HG03460 (cell line): ENCODE results near the gene PLCD1.
A peak's percentile ranks its signal among the peaks of the same experiment; 100 is the strongest.

Experiments
- ATAC-seq: cut with Tn5 transposase; IDR thresholded peaks from one replicate; pipeline ENCODE4 v1.9.1; 2021; ENCODE audit not compliant: unreplicated experiment

PLCD1 gene

DNA sequence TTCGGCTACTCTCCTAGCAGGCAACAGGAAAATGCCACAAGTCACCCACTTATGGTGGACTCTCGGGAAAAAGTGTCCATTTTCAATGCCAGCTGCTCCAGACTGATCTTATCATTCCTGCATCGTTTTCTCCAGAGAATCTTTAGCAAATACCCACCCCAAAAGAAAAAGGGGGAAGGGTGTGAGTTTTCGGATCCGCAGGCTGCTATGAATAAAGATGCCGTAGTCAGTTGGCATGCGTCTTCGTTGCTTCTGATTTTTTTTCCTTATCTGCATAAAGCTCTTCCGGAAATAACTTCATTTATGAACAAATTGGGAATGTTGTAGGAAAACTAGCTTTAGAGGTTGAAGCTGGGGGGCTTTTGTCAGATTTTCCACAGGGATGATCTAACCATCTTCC is 61.2 kb downstream of the PLCD1 start:
- ATAC-seq = no peak

DNA sequence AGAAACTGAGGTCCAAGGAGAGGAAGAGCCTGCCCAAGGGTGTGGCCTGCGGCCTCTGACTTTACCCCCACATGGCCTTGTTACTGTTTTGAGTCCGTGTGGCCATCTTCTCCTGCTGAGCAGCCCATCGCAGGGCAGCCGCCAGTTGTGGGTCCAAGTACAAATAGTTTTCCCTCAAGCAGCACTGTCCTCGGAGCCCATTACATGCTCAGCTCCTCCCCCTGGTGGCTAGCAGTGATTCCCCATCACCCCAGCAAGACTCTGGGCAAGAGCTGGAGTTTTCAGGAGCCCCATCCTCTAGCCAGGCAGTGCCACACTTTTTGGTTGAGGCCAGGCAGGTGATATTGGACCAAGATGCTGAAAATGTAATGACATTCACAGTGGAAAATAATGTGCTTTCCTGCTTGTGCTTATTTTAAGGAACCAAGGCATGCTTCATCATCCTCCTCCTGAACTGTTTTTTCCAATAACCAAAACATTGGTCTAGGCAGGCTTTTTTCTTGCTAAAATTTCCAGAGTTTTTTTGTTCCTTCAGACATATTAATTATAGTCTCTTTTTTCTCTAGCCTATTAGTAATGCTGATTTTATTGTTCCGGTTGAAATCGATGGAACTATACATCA is 62.1 kb downstream of the PLCD1 start:
- ATAC-seq = peak; percentile 65

DNA sequence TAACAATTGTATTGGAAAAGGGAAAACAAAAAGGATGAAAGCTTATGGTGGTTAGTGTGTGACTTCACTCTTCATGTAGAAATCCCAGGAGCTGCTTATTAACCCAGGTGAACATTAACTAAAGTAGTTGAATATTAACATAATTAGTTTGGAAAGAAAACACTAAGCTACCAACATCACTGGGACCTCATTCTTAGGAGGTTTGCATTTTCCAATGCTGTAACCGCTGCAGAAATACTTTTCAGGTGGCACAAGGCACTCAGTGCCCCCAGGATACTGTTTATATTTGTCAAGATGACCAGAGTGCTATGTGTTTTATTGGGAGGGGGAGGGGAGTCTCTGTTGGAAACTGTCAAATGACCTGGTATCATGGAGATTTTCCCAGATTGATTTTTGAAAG is 64.7 kb downstream of the PLCD1 start:
- no peak for ATAC-seq

DNA sequence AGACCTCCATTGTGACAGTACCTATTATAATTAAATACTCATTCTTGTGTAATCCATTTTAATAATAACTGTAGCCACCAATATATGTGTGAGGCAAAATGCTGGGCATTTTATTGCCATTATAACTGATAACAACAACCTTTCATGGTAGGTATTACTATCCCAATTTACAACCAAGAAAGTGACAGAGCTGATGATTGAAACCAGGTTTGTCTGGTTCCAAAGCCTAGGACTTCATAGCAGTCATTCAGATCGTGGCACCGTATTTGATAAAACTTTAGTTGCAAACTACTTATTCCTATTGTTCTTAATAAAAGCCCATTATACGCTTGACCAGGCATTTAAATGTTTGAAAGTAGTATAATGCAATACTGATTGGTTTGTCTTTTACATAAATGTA is 65.3 kb downstream of the PLCD1 start:
- ATAC-seq = no peak

DNA sequence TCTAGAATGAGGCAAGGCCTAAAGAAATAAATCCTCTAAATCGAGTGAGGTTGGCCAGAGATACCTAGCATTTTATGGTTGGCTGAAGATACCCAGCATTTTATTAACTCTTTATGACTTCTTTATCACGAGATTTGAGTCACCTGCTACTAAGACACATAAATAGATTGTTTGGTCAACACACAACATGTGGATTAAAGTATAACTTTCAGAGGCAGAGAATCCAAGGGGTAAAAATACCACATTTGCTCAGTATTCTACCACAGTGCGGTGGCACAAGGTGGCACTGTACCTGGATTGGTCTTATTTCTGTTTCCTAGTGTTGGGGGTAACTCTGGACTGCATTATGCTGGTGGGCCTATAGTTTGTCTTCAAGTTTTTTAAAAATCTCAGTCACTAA is 65.8 kb downstream of the PLCD1 start:
- no peak for ATAC-seq

DNA sequence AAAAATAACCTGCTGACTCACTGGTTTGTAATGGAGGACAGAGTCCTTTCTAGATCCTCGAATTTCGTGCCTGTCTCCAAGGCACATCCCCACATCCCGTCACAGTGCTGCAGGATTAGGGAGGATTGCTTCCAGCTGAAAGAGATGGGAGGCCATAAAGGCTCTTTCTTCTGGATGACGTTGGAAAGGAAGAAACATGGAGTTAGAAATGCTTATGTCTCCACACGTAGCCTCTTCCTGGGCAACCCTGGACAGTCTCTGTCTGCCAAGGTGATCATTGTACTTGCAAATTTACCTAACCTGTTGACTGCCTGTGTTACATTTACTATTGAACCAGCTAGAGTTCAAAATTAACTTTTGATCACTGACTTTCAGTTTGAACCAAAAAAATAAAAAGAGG is 66.4 kb downstream of the PLCD1 start:
- ATAC-seq = no peak

DNA sequence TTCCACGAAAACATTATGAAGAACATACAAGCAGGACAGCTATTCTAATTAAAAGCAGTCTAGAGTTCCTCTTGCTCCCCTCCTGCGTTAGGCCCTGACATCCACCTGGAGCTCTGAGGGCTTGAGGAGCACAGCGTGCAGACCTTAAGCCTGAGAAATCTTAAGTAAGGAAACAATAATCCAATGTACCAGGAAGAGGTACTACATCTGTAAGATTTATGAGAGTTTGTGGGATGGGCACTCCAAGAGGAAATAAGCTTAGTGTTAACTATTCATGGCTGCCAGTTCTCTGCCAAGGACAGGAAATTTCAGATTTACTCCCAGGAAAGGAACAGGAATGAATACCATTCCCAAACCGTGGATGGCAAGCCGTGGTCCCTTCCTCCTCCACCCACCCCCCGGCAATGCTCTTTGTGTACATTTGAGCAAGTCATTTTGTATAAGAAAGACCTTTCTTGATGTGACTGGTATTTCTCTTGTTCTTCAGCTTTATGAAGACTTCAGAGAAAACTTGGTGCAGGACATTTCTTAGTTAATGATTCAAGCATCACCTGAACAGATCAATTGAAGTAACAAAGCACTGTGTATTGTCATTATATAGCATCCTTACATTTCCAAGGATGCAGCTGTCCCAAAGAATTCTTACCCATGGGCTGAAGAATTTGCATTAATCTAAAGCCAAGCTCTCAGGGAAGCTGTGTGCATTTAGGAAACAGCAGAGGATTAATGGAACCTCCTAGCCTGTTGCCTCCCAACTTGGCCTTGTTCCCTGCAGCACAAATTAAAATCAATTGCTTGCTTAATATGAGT is 67.6 kb downstream of the PLCD1 start:
- ATAC-seq = no peak

DNA sequence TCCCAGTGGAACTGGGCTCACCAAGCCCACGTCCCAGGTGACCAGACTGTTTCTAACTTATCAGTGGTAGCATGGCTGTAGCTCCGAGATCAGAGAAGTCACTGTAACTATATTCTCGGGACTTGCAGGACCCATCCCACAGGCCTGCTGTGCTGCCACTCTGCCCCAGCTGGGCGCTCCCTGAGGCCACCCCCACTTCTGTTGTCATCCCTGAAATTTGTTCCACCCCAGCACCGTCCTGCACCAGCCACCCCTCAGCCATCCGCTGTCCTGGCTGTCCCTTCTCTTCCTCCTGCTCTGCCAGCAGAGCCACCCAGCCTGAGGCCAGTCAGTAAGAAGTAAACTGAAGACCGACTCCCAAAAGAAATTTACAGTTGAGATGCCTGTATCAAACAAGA is 71.9 kb downstream of the PLCD1 start:
- no peak for ATAC-seq
